Measurements from ENCODE around the gene CEACAM18.
"Not testable (repeated sequence)": the region's sequence is repeated elsewhere in the genome, so short reads cannot be mapped to it uniquely, and the experiment has no call there.

Gene CEACAM18

GRCh38 chr19:51461723-51462161 is 16.6 kb upstream of the CEACAM18 start:
- DNase-seq (ENCODE audit: low read depth, low spot score) = no peak

- no peak for DNase-seq (ENCODE audit: low read depth, low spot score)
Observed at GRCh38 chr19:51462276-51462675, 16.1 kb upstream of the CEACAM18 start.

DNA sequence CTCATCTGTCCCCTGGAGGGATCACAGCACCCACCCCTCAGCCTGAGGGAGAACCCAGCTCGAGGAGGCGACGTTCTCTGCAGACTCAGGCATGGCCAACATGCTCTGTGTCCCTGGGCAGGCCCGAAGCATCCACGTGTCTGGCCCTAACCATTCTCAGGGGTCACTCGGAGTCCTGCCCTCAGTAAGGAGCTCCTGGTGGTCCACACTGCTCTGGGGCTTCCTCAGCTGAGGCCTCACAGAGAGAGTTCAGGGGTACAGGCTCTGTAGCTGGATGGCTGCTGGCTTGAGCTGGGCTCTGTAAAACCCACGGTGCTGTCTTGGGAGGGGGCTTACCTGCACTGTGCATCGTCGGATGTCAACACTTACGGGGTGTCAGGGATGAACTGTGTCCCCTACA is 15.7 kb upstream of the CEACAM18 start:
- DNase-seq (ENCODE audit: low read depth, low spot score) = no peak

DNA sequence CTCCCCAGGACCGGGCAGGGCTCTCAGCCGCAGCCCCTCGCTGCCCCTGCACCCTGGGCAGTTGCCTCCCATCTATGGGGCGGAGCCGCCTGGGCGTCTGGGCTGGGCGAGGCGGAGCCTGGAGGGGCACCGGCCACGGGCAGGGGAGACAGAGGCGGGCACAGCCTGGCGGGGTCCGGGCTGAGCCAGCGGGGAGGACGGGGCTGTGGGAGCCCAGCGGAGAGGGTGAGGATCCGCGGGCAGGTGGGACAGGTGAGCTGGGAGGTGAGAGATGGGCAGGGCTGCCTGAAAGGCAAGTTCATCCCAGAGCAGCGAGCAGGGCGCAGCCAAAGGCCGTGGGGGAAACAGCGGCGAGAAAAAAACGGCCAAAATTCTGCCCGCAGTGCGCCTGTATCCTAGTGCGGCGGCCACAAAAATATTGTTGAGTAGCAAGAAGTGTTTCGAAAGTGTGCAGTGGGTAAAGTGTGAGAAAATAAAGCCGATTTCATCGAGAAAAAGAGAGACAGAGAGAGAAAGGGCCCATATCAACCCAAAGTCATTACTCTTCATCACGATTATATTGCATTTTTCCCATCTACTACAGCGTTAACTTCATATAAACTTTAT is 14.3 kb upstream of the CEACAM18 start:
- DNase-seq (ENCODE audit: low read depth, low spot score) = not testable (repeated sequence)

DNA sequence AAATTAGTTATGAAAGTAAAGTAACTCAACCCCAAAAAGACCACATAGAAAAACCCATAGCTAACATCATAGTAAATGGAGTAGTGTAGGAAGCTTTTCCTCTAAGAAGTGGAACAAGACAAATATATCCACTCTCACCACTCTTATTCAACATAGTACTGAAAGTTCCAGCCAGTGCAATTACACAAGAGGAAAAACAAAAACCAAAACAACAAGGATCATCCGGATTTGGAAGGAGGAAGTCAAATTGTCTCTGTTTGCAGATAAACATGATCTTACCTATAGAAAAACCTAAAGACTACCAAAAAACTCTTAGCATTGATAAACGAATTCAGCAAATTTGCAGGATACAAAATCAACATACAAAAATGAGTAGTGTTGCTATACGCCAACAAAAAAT is 11.6 kb upstream of the CEACAM18 start:
- DNase-seq (ENCODE audit: low read depth, low spot score) = no peak

DNA sequence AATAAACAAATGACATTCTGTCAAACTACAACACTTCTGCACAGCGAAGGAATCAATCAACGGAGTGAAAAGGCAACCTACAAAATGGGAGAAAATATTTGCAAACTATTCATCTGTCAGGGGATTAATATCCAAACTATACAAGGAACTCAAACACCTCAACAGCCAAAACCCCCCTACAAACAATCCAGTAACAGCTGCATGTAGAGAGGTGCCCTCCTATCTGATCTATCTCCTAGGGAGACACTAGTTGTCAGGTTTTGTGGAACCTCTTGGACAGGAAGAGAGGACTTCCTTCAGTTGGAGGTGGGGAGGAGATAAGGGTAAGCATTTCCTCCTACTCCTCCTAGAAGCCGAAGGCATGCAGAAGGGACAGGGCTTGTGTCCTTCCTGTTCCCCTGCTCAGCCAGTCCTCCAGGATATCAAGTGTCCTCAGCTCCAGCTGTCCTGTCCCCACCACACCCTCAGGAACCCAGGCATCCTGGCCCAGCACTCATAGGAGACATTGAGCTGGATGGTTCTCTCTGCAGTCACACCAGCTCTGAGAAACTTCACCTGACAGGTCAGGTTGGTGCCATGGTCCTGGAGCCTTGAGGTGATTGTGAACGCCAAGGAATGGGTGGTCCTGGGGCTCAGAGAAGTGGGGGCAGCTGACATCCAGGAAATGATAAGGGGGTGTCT is 10.3 kb upstream of the CEACAM18 start:
- no peak for DNase-seq (ENCODE audit: low read depth, low spot score)

- no peak for DNase-seq (ENCODE audit: low read depth, low spot score)
Observed at GRCh38 chr19:51468545-51468920, 9.8 kb upstream of the CEACAM18 start.

- no peak for DNase-seq (ENCODE audit: low read depth, low spot score)
Observed at GRCh38 chr19:51469162-51469561, 9.2 kb upstream of the CEACAM18 start.

DNA sequence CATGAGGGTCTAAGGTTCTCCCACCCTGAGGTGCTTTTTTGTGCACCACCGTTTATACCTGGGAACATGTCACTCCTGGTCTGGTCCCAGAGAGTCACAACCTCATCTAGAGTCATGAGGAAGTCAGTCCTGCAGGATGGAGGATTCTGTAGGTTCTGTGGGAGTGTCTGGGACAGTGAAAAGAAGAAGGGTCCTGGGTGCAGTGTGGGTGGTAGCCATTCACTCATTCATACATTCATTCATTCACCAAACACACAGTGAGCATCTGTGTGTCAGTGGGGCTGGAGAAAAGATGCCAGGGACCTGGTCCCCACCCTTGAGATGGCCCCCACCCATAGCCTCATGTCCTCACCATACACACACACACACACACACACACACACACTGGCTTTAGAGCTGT is 8.7 kb upstream of the CEACAM18 start:
- DNase-seq (ENCODE audit: low read depth, low spot score) = no peak

DNA sequence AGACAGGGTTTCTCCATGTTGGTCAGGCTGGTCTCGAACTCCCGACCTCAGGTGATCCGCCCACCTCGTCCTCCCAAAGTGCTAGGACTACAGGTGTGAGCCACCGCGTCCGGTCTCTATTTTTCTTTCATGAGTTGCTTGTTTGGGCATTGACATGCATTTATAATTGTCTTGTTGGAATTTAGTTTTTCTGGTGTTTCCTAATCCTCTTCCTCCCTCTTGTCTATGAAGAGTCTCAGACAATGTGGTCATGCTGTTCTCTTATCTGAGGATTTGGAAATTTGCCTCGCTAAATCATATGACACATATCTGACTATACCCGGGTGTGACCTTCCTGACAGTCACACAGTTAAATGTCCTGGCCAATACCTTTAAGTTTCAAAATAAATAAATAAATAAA is 7.4 kb upstream of the CEACAM18 start:
- DNase-seq (ENCODE audit: low read depth, low spot score) = no peak

DNA sequence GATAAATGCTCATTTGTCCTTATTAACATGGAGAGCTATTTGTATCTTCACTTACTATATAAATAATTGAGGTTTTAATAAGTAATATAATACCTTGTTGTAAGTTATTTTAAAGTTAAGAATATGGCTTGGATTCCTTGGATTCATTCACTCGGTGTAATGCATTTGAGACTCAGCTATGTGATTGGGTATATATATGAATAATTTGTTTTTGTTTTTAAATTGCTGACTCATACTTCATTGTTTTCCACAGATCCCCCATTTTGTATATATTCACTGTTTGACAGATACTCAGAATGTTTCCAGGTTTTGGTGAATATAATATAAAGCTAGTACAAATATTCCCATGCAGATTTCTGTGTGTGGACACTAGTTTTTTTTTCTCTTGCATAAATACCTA is 6.8 kb upstream of the CEACAM18 start:
- DNase-seq (ENCODE audit: low read depth, low spot score) = no peak

DNA sequence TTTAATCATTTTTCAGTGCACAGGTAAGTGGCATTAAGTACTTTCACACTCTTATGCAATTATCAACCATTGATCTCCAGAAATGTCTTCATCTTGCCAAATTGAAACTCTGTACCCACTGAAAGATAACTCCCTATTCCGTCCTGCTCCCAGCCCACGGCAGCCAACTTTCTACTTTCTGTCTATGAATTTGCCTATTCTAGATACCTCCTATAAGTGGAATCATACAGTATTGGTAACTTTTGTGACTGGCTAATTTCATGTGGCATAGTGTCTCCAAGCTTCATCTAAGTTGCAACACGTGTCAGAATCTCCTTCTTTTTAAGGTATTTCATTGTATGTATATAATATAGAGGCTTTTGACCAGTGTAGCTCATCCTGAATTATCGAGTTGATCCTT is 5.7 kb upstream of the CEACAM18 start:
- no peak for DNase-seq (ENCODE audit: low read depth, low spot score)

- DNase-seq (ENCODE audit: low read depth, low spot score) = peak; percentile 76
Observed at GRCh38 chr19:51473009-51473707, 5.2 kb upstream of the CEACAM18 start.

GRCh38 chr19:51476164-51476563 is 2.2 kb upstream of the CEACAM18 start:
- no peak for DNase-seq (ENCODE audit: low read depth, low spot score)

DNA sequence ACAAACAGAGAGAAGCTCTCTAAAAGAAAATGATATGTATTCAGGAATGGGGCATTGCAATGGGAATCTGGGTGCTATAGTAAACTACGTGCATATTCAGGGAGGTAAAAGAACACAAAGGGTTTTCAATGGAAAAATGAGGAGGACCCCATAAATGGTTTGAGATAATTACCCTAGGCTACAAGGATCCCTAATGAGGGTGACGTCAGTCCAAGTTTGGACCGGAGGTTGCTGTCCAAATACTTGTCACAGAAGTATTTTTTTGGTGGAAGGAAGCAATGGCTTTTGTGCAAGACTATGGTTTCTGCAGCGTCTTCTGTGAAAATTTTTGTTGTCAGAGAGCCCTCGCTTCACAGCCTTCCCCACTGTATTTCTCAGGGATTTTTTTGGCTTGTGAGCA is 995 bp upstream of the CEACAM18 start:
- no peak for DNase-seq (ENCODE audit: low read depth, low spot score)

DNA sequence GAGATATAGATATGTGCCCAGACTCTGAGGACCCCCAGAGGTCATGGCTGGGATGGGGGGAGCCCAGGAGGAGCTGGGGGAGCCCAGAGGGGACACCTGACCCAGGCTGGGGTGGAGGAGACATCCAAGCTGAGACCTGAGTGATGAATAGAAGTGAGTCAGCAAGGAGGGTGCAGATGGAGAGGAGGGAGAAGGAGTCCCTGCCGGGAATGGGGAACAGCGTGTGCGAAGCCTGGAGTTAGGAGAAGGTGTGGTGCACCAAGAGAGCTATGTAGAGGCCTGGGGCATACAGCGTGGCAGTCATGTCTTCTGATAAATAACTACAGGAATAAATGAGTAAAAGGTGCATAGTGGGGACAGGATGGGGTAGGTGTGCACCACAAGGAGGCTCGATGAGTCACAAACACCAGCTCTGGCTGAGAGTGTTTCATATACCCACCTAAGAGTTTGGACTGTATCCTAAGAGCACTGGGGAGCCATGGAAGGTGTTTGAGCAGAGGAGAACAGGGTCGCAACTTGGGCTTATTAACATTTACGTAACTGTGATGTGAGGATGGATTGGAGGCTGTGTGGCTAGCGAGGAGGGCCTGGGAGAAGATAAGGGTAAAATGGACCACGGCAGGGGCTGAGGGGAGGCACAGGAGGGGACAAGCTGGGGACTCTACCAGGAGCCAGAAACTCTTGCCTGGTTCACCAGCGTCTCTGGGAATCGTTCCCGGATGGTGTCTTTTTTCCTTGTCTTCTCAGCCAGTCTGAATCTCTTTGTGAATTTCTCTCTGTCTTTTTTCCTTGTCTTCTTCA is 1.4 kb downstream of the CEACAM18 start:
- DNase-seq (ENCODE audit: low read depth, low spot score) = no peak

GRCh38 chr19:51480590-51480989 is 2.3 kb downstream of the CEACAM18 start:
- no peak for DNase-seq (ENCODE audit: low read depth, low spot score)

- DNase-seq (ENCODE audit: low read depth, low spot score) = no peak
Observed at GRCh38 chr19:51485960-51486660, 7.8 kb downstream of the CEACAM18 start.

DNA sequence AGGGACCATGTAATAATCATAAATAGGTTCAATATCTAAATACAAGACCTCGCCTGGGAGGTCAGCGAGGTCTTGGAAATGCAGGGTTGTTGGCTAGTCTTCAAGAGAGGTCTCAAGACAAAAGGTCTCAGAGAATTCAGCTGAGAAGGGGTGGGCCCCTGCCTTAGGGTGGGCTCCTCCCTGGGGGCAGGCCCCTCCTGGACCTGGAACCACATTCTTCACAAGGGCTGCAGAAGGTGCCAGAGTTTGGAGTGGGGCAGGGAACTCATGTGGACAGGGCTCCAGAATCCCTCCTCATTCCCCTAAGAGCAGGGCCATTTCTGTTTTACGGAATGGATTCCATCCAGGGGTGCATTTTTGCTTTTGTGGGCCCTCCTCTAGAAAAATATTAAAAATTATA is 10.2 kb downstream of the CEACAM18 start:
- DNase-seq (ENCODE audit: low read depth, low spot score) = no peak

DNA sequence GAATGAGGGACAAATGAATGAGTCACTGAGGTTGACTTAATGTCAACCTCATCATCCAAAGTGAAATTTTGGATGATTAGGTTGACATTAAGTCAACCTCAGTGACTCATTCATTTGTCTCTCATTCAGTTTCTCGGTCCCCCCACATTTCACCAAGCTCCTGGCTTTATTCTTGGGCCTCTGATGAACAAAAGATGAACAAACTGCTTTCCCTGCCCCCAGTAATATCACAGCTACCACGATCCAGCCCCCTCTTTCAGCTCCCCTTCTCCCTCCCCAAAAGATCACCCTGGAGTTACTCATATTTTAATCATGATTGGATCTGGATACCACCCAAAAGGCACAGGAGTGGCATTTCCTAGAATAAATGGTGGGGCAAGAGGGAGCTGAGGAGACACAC is 10.8 kb downstream of the CEACAM18 start:
- no peak for DNase-seq (ENCODE audit: low read depth, low spot score)

DNA sequence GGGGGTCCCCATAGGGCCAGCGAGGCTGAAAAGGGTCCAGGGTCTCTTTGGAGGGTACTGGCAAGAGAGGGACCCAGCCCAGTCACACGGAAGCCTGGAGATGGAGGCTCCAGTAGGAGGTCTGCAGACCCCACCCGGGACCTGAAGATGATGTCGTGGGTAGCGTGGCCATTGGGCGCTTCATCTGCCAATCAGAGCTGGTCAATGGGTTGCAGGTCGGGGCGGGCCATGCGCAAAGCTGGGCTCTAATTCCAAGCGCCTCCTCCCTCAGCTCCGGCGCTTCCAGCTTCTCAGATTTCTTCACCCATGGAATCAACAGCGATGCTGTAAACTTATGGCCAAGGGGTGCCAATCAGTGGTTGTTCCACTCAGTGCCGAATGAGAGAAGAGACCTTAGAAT is 12.3 kb downstream of the CEACAM18 start:
- DNase-seq (ENCODE audit: low read depth, low spot score) = no peak

GRCh38 chr19:51491586-51491985 is 13.2 kb downstream of the CEACAM18 start:
- no peak for DNase-seq (ENCODE audit: low read depth, low spot score)
